ENCODE measurements around the gene EPHB2.

- TF ChIP-seq CTCF (conservative IDR thresholded peaks at IDR 0.05; ENCODE audit: low read length) (no peak), EZH2phosphoT487 (IDR thresholded peaks at IDR 0.05; ENCODE audit: borderline replicate concordance) (no peak)
Measured at GRCh38 chr1:22763487-22764200, 53.0 kb downstream of the EPHB2 start.

All from Loucy (cell line).